Neural progenitor cell (in vitro differentiated cells): ENCODE measurements around the gene GBP3.

ENCODE experiments used
- CTCF ChIP-seq: fragments of 200-600 bp; sonication (generic); IDR thresholded peaks from 2 replicates; pipeline ENCODE4 v1.5.1; 2017; ENCODE audit warnings: antibody characterized with exemption, mild to moderate bottlenecking
- EZH2 ChIP-seq: fragments of 200-600 bp; sonication (generic); IDR thresholded peaks from 2 replicates; pipeline ENCODE4 v1.6.1; 2017; ENCODE audit warnings: antibody characterized with exemption, mild to moderate bottlenecking, moderate library complexity

- TF ChIP-seq CTCF (no peak), EZH2 (no peak)
Measured at GRCh38 chr1:89051955-89052312, 29.3 kb upstream of the GBP3 start.
